ENCODE data around the gene TNP2. TPM values are rescaled to one million over a fixed set of nuclear protein-coding genes. Genes with fewer than 3 reads are reported as not detected.

Gene TNP2
- total and polyA plus RNA-seq, 7 donors = not detected

- peak overlapping the region; percentile 96 for H3K4me3 ChIP-seq
- TF ChIP-seq, protein P1, sequence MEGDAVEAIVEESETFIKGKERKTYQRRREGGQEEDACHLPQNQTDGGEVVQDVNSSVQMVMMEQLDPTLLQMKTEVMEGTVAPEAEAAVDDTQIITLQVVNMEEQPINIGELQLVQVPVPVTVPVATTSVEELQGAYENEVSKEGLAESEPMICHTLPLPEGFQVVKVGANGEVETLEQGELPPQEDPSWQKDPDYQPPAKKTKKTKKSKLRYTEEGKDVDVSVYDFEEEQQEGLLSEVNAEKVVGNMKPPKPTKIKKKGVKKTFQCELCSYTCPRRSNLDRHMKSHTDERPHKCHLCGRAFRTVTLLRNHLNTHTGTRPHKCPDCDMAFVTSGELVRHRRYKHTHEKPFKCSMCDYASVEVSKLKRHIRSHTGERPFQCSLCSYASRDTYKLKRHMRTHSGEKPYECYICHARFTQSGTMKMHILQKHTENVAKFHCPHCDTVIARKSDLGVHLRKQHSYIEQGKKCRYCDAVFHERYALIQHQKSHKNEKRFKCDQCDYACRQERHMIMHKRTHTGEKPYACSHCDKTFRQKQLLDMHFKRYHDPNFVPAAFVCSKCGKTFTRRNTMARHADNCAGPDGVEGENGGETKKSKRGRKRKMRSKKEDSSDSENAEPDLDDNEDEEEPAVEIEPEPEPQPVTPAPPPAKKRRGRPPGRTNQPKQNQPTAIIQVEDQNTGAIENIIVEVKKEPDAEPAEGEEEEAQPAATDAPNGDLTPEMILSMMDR (IDR thresholded peaks at IDR 0.05) = peak; percentile 71
- ATAC-seq (peak; percentile 71 to 81 (median 74)), DNase-seq (peak; percentile 68 to 83)
- no peaks in the 10 kb centered on the region for H3K9me3 ChIP-seq
- H3K27ac ChIP-seq = peak overlapping the region; percentile 95
- peaks cover 16% of the 10 kb centered on the region for H3K4me1 ChIP-seq
- intact Hi-C loops (cut with DNase I) = loop anchor here (2.0 to 5.0 kb wide), 5 partner anchors 100 to 293 kb away; no protein-coding TSS in a partner anchor
- no peaks in the 10 kb centered on the region for H3K36me3 ChIP-seq (ENCODE audit: insufficient read depth in 1 of 2, low read depth in 1 of 2)
- no peaks in the 10 kb centered on the region for H3K27me3 ChIP-seq (ENCODE audit: insufficient read depth in 3 of 3, low read length in 2 of 3)
- 21 to 28% (median 25%) methylated on average over 21 of the region's 21 CpGs for WGBS, 3 donors
Observed at GRCh38 chr16:11257131-11257938, 11.8 kb downstream of the TNP2 start.

DNA sequence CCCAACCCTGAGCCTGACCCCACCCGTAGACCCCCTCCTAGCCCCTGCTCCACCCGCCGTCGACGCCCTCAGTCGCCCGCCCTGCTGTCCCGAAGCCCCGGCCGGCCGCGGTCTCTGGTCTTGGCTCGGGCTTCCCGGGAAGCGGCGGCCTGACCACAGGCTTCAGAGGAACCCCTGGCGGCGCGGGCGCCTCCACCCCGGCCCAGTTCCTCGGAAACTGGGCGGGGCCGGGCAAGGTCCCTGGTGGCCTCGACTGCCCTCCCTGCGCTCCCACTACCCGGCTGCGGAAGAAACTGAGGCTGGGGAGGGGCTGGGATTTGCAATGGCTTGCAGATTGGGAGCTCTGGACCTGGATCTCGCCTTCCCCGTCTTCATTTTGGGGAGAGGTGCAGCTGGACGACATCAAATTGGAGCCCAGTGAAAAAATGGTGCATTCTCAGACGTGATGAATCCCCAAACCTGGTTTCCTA lies 12.4 kb downstream of the TNP2 start:
- H3K36me3 ChIP-seq (ENCODE audit: insufficient read depth in 1 of 2, low read depth in 1 of 2) = no peaks in the 10 kb centered on the region
- DNase-seq (peak; percentile 71 to 81), ATAC-seq (peak; percentile 36 to 59 (median 48))
- peaks cover 16% of the 10 kb centered on the region for H3K4me1 ChIP-seq
- H3K27ac ChIP-seq = peak overlapping the region; percentile 95
- WGBS, 3 donors = 0 to 1% (median 1%) methylated on average over 28 to 32 of the region's 32 CpGs
- intact Hi-C loops (cut with DNase I) = loop anchor here (2.0 to 5.0 kb wide), 5 partner anchors 101 to 292 kb away; no protein-coding TSS in a partner anchor
- H3K27me3 ChIP-seq (ENCODE audit: insufficient read depth in 3 of 3, low read length in 2 of 3) = no peaks in the 10 kb centered on the region
- H3K9me3 ChIP-seq = no peaks in the 10 kb centered on the region
- TF ChIP-seq, protein P1 (IDR thresholded peaks at IDR 0.05) = no peak
- peak overlapping the region; percentile 96 for H3K4me3 ChIP-seq

- 1% methylated on average over 39 to 99 of the region's 100 CpGs for WGBS, 3 donors
Observed at GRCh38 chr16:11255737-11256660, 13.1 kb downstream of the TNP2 start, which contains the start of gene SOCS1. Gene SOCS1 (minus strand): TSS chr16:11256204. CDS start chr16:11255478, 726 bp downstream.

More at GRCh38 chr16:11255737-11256660, 13.1 kb downstream of the TNP2 start, which contains the start of gene SOCS1:
- no peaks in the 10 kb centered on the region for H3K9me3 ChIP-seq
- peaks cover 16% of the 10 kb centered on the region for H3K4me1 ChIP-seq
- TF ChIP-seq, protein P1 (IDR thresholded peaks at IDR 0.05) = peak; percentile 78
- no peaks in the 10 kb centered on the region for H3K36me3 ChIP-seq (ENCODE audit: insufficient read depth in 1 of 2, low read depth in 1 of 2)
- no peaks in the 10 kb centered on the region for H3K27me3 ChIP-seq (ENCODE audit: insufficient read depth in 3 of 3, low read length in 2 of 3)
- intact Hi-C loops (cut with DNase I) = loop anchor here (2.0 to 5.0 kb wide), 5 partner anchors 101 to 291 kb away; no protein-coding TSS in a partner anchor
- peak within 1 kb of the TSS; percentile 95 for H3K27ac ChIP-seq
- DNase-seq = peak; percentile 85 to 91
- ATAC-seq = peak; percentile 78 to 86 (median 83)
- H3K4me3 ChIP-seq = peak within 1 kb of the TSS; percentile 96
